ENCODE measurements around the gene LRRC18. TPM values are rescaled to one million over a fixed set of nuclear protein-coding genes. Genes with fewer than 3 reads are reported as not detected.

The LRRC18 gene
- total and polyA plus RNA-seq, 10 of the 15 experiments (the other 5 are each of a cell fraction or from before 2014, with no cell fraction given): 0.16 to 0.47 (median 0.24) TPM; not detected in 6

- 96% methylated on average over 2 of the region's 2 CpGs for WGBS (ENCODE audit: insufficient coverage, insufficient replicate concordance, low lambda C conversion rate, missing lambda C conversion rate)
- RAD21 ChIA-PET (ENCODE audit: unreplicated experiment): no interaction called here
- intact Hi-C loops (cut with micrococcal nuclease; ENCODE audit: unreplicated experiment): no loop called here
- Histone ChIP-seq H3K4me2 (ENCODE audit: control insufficient read depth, insufficient read depth) (no peak overlapping the region), H3K4me3 (no peak overlapping the region), H3K79me2 (ENCODE audit: control insufficient read depth, insufficient read depth, low read length) (no peaks in the 10 kb centered on the region), H4K20me1 (ENCODE audit: control insufficient read depth, insufficient read depth) (no peaks in the 10 kb centered on the region), H3K27ac (ENCODE audit: control insufficient read depth, insufficient read depth) (no peak overlapping the region), H3K27me3 (replicated peaks in 1 of 2; ENCODE audit: control insufficient read depth in 2 of 2, insufficient read depth in 2 of 2, low read length in 1 of 2) (no peaks in the 10 kb centered on the region), H3K4me1 (ENCODE audit: control insufficient read depth, insufficient read depth, low read length) (no peaks in the 10 kb centered on the region), H3K36me3 (ENCODE audit: control insufficient read depth in 2 of 2, insufficient read depth in 2 of 2, low read length in 1 of 2) (peaks cover 7 to 21% of the 10 kb centered on the region in 2 experiments), H3K9me3 (replicated peaks; ENCODE audit: control insufficient read depth, insufficient read depth, low read length) (no peaks in the 10 kb centered on the region), H2AFZ (ENCODE audit: control insufficient read depth, low read depth, low read length) (no peak overlapping the region), H3K9ac (ENCODE audit: control insufficient read depth, insufficient read depth, low read length) (no peak overlapping the region)
- TF ChIP-seq NR2C1 (IDR thresholded peaks at IDR 0.05) (no peak), POLR2AphosphoS2 (IDR thresholded peaks at IDR 0.05; ENCODE audit: low read depth, low read length) (no peak)
- TF ChIP-seq, protein P1, sequence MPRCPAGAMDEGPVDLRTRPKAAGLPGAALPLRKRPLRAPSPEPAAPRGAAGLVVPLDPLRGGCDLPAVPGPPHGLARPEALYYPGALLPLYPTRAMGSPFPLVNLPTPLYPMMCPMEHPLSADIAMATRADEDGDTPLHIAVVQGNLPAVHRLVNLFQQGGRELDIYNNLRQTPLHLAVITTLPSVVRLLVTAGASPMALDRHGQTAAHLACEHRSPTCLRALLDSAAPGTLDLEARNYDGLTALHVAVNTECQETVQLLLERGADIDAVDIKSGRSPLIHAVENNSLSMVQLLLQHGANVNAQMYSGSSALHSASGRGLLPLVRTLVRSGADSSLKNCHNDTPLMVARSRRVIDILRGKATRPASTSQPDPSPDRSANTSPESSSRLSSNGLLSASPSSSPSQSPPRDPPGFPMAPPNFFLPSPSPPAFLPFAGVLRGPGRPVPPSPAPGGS (IDR thresholded peaks at IDR 0.05; ENCODE audit: borderline replicate concordance, insufficient read depth, low read depth, low read length, poor library complexity, severe bottlenecking): no peak
- FAIRE-seq: no peak
- no TSS peak for BruUV-seq (replicated peaks)
- no peak for ATAC-seq
- CTCF ChIA-PET: interaction anchor here (0.8 to 1.5 kb wide), 3 partner anchors 12 to 249 kb away, joined by 3 to 4 read pairs (median 3); no protein-coding TSS in a partner anchor
- no peak for DNase-seq (ENCODE audit: low read depth, low spot score)
- in situ Hi-C loops (cut with MboI): no loop called here
- SMC1A ChIA-PET (ENCODE audit: uncharacterized antibody, unreplicated experiment): interaction anchor here (1.1 kb wide), 1 partner anchor 249 kb away, joined by 3 read pairs; no protein-coding TSS in a partner anchor
- POLR2A ChIA-PET: no interaction called here
Observed at GRCh38 chr10:48906841-48907240, 32.8 kb downstream of the LRRC18 start.

DNA sequence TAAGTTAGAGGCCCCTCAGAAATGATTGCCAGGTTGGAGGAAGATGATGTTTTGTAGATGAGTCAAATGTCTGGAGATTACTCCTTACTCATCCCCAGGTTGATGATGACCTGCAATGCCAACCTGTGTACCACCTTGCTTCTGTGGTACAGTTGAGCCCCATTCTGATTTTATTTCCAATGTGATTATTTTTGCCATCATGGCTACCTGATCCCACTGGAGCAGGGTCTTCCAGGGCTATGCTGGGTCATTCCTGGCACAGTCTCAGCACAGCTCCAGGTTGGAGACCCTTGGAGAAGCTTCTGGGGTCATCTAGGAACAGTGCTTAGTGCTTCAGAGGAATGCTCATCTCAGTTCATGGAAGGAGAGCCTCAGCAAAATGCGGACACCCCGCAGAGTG is 34.3 kb downstream of the LRRC18 start:
- ChIA-PET POLR2A (interaction anchor here (1.1 kb wide), 1 partner anchor 11 kb away, joined by 3 read pairs; no protein-coding TSS in a partner anchor), CTCF (interaction anchor here (0.7 to 2.9 kb wide), 4 partner anchors 24 to 247 kb away, joined by 3 to 8 read pairs (median 4); no protein-coding TSS in a partner anchor), SMC1A (ENCODE audit: uncharacterized antibody, unreplicated experiment) (interaction anchor here (0.7 to 1.6 kb wide), 3 partner anchors 30 to 247 kb away, joined by 3 to 4 read pairs (median 4); no protein-coding TSS in a partner anchor), RAD21 (ENCODE audit: unreplicated experiment) (no interaction called here)
- no peak for FAIRE-seq
- H4K20me1 ChIP-seq (ENCODE audit: control insufficient read depth, insufficient read depth): no peaks in the 10 kb centered on the region
- no peaks in the 10 kb centered on the region for H3K9me3 ChIP-seq (replicated peaks; ENCODE audit: control insufficient read depth, insufficient read depth, low read length)
- in situ Hi-C loops (cut with MboI): no loop called here
- no peaks in the 10 kb centered on the region for H3K27me3 ChIP-seq (replicated peaks in 1 of 2; ENCODE audit: control insufficient read depth in 2 of 2, insufficient read depth in 2 of 2, low read length in 1 of 2)
- H2AFZ ChIP-seq (ENCODE audit: control insufficient read depth, low read depth, low read length): no peak overlapping the region
- 97% methylated on average over 2 of the region's 2 CpGs for WGBS (ENCODE audit: insufficient coverage, insufficient replicate concordance, low lambda C conversion rate, missing lambda C conversion rate)
- H3K4me2 ChIP-seq (ENCODE audit: control insufficient read depth, insufficient read depth): no peak overlapping the region
- DNase-seq (ENCODE audit: low read depth, low spot score): no peak
- no peaks in the 10 kb centered on the region for H3K4me1 ChIP-seq (ENCODE audit: control insufficient read depth, insufficient read depth, low read length)
- H3K4me3 ChIP-seq: no peak overlapping the region
- H3K9ac ChIP-seq (ENCODE audit: control insufficient read depth, insufficient read depth, low read length): no peak overlapping the region
- intact Hi-C loops (cut with micrococcal nuclease; ENCODE audit: unreplicated experiment): no loop called here
- H3K27ac ChIP-seq (ENCODE audit: control insufficient read depth, insufficient read depth): no peak overlapping the region
- no peak for TF ChIP-seq PAX5 (IDR thresholded peaks at IDR 0.05; ENCODE audit: borderline replicate concordance, low read depth, low read length)
- no peak for TF ChIP-seq RB1 (IDR thresholded peaks at IDR 0.05; ENCODE audit: borderline replicate concordance)
- TF ChIP-seq TCF12 (IDR thresholded peaks at IDR 0.05; ENCODE audit: low read depth, low read length): no peak
- TF ChIP-seq RAD51 (IDR thresholded peaks at IDR 0.05): no peak
- TF ChIP-seq, protein P2, sequence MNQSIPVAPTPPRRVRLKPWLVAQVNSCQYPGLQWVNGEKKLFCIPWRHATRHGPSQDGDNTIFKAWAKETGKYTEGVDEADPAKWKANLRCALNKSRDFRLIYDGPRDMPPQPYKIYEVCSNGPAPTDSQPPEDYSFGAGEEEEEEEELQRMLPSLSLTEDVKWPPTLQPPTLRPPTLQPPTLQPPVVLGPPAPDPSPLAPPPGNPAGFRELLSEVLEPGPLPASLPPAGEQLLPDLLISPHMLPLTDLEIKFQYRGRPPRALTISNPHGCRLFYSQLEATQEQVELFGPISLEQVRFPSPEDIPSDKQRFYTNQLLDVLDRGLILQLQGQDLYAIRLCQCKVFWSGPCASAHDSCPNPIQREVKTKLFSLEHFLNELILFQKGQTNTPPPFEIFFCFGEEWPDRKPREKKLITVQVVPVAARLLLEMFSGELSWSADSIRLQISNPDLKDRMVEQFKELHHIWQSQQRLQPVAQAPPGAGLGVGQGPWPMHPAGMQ (IDR thresholded peaks at IDR 0.05; ENCODE audit: borderline replicate concordance): no peak
- no peak for TF ChIP-seq MAX (IDR thresholded peaks at IDR 0.05; ENCODE audit: low read depth, low read length)
- TF ChIP-seq CEBPB (IDR thresholded peaks at IDR 0.05; ENCODE audit: borderline replicate concordance in 1 of 2, low read depth in 2 of 2, low read length in 2 of 2): no peak
- TF ChIP-seq NFYA (IDR thresholded peaks at IDR 0.05; ENCODE audit: borderline replicate concordance, low read depth, low read length): no peak
- TF ChIP-seq, protein P3, sequence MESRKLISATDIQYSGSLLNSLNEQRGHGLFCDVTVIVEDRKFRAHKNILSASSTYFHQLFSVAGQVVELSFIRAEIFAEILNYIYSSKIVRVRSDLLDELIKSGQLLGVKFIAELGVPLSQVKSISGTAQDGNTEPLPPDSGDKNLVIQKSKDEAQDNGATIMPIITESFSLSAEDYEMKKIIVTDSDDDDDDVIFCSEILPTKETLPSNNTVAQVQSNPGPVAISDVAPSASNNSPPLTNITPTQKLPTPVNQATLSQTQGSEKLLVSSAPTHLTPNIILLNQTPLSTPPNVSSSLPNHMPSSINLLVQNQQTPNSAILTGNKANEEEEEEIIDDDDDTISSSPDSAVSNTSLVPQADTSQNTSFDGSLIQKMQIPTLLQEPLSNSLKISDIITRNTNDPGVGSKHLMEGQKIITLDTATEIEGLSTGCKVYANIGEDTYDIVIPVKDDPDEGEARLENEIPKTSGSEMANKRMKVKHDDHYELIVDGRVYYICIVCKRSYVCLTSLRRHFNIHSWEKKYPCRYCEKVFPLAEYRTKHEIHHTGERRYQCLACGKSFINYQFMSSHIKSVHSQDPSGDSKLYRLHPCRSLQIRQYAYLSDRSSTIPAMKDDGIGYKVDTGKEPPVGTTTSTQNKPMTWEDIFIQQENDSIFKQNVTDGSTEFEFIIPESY (IDR thresholded peaks at IDR 0.05): no peak
- no peak for TF ChIP-seq TCF7 (IDR thresholded peaks at IDR 0.05; ENCODE audit: borderline replicate concordance)
- BruUV-seq (replicated peaks): no TSS peak
- H3K36me3 ChIP-seq (ENCODE audit: control insufficient read depth in 2 of 2, insufficient read depth in 2 of 2, low read length in 1 of 2): peaks cover 9 to 18% of the 10 kb centered on the region in 2 experiments
- H3K79me2 ChIP-seq (ENCODE audit: control insufficient read depth, insufficient read depth, low read length): no peaks in the 10 kb centered on the region
- no peak for ATAC-seq
